ENCODE measurements around the gene ATP2C1.

The ATP2C1 gene

DNA sequence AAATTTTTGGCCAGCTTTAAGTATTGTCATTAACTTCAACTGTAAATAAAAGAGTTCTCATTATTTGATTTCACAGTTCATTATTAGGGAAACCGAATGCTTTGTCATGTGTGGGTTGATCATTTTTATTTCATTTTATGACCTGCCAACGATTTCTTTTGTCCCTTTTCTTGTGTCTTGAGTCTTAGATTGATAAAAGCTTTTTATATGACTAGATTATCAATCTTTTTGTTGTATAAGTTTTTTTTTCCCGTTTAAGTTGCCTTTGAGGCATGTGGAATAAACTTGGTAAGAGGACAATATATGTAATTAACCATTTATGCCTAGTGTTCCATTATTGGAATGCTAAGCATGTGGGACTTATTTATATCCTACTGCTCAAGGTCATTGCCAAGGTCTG, 62.8 kb downstream of the ATP2C1 start:
- H3K27ac ChIP-seq = no peak overlapping the region
- H3K27me3 ChIP-seq (replicated peaks) = no peaks in the 10 kb centered on the region
- TF ChIP-seq, protein P1, sequence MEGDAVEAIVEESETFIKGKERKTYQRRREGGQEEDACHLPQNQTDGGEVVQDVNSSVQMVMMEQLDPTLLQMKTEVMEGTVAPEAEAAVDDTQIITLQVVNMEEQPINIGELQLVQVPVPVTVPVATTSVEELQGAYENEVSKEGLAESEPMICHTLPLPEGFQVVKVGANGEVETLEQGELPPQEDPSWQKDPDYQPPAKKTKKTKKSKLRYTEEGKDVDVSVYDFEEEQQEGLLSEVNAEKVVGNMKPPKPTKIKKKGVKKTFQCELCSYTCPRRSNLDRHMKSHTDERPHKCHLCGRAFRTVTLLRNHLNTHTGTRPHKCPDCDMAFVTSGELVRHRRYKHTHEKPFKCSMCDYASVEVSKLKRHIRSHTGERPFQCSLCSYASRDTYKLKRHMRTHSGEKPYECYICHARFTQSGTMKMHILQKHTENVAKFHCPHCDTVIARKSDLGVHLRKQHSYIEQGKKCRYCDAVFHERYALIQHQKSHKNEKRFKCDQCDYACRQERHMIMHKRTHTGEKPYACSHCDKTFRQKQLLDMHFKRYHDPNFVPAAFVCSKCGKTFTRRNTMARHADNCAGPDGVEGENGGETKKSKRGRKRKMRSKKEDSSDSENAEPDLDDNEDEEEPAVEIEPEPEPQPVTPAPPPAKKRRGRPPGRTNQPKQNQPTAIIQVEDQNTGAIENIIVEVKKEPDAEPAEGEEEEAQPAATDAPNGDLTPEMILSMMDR (IDR thresholded peaks at IDR 0.05; ENCODE audit: low read depth, low read length, missing control alignments) = no peak
- no peaks in the 10 kb centered on the region for H3K36me3 ChIP-seq (replicated peaks)
- H3K4me3 ChIP-seq (ENCODE audit: low read depth, low read length) = no peak overlapping the region
- no peak for DNase-seq
- in situ Hi-C loops (cut with HindIII; ENCODE audit: low pct_ligation_motif_present, low sequenced_read_pairs) = no loop called here

DNA sequence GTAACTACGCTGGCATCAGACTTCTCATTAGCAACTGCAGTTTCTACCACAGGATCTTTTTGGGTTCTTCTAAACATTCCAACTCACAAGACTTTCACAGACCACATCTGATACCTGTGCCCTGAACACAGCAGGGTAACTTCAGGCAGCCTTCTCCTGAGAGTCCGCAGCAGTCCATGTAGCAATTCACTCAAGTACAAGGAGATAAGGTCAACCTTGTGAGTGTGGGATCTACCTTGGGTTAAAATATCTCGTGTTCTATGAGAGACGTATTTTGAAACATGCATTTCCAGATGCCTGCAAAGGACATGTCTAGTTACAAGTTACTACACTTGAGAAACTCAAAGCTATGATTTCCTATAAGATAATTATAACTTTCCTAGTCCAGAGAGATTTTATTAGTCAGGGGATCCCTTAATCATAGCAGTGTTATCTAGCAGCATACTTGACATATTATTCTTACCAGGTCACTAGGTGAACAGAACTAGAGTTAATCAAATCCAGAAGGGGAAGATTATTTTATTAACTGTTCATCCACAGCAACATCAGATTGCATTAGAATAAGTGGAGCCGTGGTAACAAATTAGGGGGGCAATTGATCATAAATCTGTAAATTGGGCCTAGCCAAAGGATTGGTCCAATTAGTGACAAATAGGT, 66.4 kb downstream of the ATP2C1 start:
- TF ChIP-seq, protein P1 (IDR thresholded peaks at IDR 0.05; ENCODE audit: low read depth, low read length, missing control alignments) = no peak
- H3K27ac ChIP-seq = no peak overlapping the region
- no peaks in the 10 kb centered on the region for H3K27me3 ChIP-seq (replicated peaks)
- H3K36me3 ChIP-seq (replicated peaks) = peaks cover 4% of the 10 kb centered on the region
- no peak overlapping the region for H3K4me3 ChIP-seq (ENCODE audit: low read depth, low read length)
- DNase-seq = no peak
- in situ Hi-C loops (cut with HindIII; ENCODE audit: low pct_ligation_motif_present, low sequenced_read_pairs) = no loop called here

DNA sequence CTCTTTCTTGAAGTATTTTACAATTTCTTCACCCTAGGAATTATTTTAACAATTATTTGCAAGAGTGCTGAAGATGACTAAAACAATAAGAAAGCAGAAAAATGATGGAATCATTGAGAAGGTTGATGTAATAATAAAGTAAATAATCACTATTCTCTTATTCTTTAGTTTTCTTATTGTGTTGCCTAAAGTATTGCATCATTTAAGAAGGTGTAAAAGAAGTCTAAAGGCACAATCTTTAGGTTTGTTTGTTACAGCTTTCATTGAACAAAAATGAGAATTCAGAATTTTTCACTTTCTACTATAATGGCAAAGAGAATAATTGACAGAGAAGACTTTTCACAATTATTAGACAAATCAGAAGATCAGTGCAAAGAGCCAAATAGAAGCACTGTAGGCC, 67.6 kb downstream of the ATP2C1 start:
- in situ Hi-C loops (cut with HindIII; ENCODE audit: low pct_ligation_motif_present, low sequenced_read_pairs) = no loop called here
- TF ChIP-seq, protein P1 (IDR thresholded peaks at IDR 0.05; ENCODE audit: low read depth, low read length, missing control alignments) = no peak
- DNase-seq = no peak
- no peaks in the 10 kb centered on the region for H3K27me3 ChIP-seq (replicated peaks)
- H3K4me3 ChIP-seq (ENCODE audit: low read depth, low read length) = no peak overlapping the region
- H3K27ac ChIP-seq = no peak overlapping the region
- peaks cover 8% of the 10 kb centered on the region for H3K36me3 ChIP-seq (replicated peaks)

DNA sequence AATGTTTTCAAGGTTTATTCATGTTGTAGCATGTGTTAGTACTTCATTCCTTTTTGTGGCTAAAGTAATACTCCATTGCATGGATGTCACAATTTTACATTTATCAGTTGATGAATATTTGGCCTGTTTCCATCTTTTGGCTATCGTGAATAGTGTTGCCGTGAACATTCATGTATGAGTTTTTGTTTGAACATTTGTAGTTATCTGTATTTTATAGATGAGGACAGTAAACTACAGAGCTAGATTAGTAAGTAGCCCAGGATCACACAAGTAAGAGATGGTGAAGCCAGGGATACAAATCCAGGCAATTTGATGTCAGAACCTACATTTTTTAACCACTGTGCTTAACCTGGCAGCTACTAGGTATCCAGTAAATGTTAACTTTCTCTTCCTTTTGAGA, 69.6 kb downstream of the ATP2C1 start:
- TF ChIP-seq, protein P1 (IDR thresholded peaks at IDR 0.05; ENCODE audit: low read depth, low read length, missing control alignments) = no peak
- in situ Hi-C loops (cut with HindIII; ENCODE audit: low pct_ligation_motif_present, low sequenced_read_pairs) = no loop called here
- Histone ChIP-seq H3K4me3 (ENCODE audit: low read depth, low read length) (no peak overlapping the region), H3K36me3 (replicated peaks) (peaks cover 8% of the 10 kb centered on the region), H3K27me3 (replicated peaks) (no peaks in the 10 kb centered on the region), H3K27ac (peak overlapping the region; percentile 89)
- peak; percentile 19 for DNase-seq

DNA sequence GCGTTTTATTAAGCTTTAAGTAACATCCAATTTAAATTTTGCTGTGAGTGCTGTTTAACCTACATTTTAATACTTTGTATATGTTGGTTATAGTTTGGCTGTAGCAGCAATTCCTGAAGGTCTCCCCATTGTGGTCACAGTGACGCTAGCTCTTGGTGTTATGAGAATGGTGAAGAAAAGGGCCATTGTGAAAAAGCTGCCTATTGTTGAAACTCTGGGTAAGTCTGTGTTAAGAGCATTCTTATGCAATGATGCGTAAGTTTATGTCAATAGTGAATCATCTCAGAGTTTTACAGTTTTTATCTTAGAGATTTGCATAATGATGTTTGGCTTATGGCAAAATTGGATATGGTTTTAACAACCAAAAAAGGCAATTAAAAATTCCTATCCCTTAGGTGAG, 70.0 kb downstream of the ATP2C1 start:
- in situ Hi-C loops (cut with HindIII; ENCODE audit: low pct_ligation_motif_present, low sequenced_read_pairs) = no loop called here
- Histone ChIP-seq H3K27ac (peak overlapping the region; percentile 89), H3K36me3 (replicated peaks) (peaks cover 8% of the 10 kb centered on the region), H3K27me3 (replicated peaks) (no peaks in the 10 kb centered on the region), H3K4me3 (ENCODE audit: low read depth, low read length) (no peak overlapping the region)
- DNase-seq = peak; percentile 93
- TF ChIP-seq, protein P1 (IDR thresholded peaks at IDR 0.05; ENCODE audit: low read depth, low read length, missing control alignments) = no peak

DNA sequence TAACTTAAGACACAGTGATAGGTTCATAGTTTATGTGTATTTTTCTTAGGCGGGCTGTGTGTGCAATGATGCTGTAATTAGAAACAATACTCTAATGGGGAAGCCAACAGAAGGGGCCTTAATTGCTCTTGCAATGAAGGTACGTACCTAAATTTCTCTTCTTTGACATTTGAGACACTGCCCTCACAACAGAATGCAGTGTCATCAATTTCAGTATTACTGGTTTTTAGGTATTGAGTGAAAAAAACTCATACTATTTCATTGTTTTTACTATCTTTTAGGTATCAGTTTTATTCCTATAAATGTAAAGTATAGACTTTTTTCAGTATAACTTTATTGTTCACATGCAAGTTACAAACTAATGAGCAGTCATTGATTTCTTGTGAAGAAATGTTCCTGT, 73.4 kb downstream of the ATP2C1 start:
- Histone ChIP-seq H3K27ac (peak overlapping the region; percentile 72), H3K4me3 (ENCODE audit: low read depth, low read length) (no peak overlapping the region), H3K36me3 (replicated peaks) (peaks cover 18% of the 10 kb centered on the region), H3K27me3 (replicated peaks) (no peaks in the 10 kb centered on the region)
- TF ChIP-seq, protein P1 (IDR thresholded peaks at IDR 0.05; ENCODE audit: low read depth, low read length, missing control alignments) = no peak
- in situ Hi-C loops (cut with HindIII; ENCODE audit: low pct_ligation_motif_present, low sequenced_read_pairs) = no loop called here
- DNase-seq = no peak
